Activated T-cell treated with anti-CD3 and anti-CD28 coated beads for 48 hours (primary cell): ENCODE results near the gene AVL9.

Experiments used
- DNase-seq: peaks from one replicate; pipeline ENCODE4 v3.0.0-alpha.2; 2020; ENCODE audit warnings: low read depth

The AVL9 gene

GRCh38 chr7:32535162-32535702 is 39.9 kb downstream of the AVL9 start:
- no peak for DNase-seq

DNA sequence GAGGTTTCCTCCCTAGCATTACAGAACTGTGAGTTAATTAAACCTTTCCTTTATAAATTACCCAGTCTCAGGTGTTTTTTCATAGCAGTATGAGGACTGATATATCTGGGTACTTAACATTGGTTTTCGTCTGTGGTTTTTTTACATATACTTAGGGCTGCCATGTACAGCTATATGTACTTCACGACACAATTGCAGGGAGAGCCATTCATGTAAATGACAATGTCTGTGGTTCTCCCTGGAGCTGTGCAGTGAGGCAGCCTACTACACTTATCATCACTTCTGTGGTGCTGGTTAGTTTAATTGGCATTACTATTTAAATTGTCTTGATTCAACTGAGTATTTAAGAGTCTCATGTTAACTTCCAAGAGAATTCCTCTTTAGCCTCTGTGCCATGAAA is 40.7 kb downstream of the AVL9 start:
- DNase-seq = no peak

GRCh38 chr7:32536585-32536984 is 41.3 kb downstream of the AVL9 start:
- DNase-seq = no peak

DNA sequence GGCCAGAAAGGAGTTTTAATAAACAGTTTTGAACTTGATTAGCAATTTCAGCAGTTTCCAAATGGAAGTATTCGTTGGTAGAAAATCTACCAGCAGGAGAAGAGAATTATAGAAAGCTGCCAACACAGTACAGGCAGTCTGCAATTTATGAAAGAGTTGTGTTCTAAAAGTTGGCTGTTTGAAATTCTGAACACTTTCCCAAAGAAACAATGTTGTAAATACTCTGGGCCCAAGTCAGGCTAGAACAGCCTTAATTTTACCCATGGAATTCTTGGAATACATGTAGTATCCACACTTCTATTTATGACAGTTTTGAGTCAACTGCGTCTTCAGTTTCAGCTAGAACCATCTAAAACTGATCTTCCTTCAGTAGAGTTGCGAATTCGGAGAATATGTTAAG is 42.5 kb downstream of the AVL9 start:
- no peak for DNase-seq

DNA sequence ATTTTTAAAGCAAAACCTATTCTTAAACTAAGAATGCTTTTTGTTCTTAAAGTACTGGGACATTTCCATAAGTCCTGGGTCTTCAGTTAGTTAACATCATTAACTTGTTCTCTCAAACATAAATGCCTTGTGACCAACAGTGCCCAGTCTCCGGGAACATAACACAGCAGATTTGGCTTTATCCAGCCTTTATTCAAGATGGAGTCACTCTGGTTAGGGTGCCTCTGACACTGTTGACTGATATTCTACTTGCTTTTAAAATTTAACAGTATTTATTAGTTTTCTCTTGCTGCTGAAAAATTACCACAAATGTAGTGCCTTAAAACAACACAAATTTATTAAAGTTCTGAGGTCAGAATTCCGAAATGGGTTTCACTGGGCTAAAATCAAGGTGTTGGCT is 44.1 kb downstream of the AVL9 start:
- DNase-seq = no peak

GRCh38 chr7:32539919-32540531 is 44.7 kb downstream of the AVL9 start:
- no peak for DNase-seq

- no peak for DNase-seq
These were observed 47.3 kb downstream of the AVL9 start for GRCh38 chr7:32542595-32542994.

DNA sequence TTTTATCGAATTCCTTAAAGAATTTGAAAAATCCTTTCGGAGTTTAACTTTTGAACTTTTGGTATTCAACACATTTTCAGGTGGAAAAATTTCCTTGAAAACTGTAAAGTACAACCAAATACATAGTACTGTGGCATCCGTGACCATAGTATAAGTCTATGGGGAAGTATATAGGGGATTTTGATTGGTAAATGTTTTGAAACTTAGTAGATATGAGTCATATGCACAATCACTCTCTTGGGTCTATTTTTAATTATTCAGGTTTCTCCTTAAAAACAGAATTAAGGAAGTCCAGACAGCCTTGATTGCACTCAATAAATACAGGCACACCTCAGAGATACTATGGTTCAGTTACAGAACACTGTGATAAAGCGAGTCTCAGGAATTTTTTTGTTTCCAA is 64.2 kb downstream of the AVL9 start:
- no peak for DNase-seq

DNA sequence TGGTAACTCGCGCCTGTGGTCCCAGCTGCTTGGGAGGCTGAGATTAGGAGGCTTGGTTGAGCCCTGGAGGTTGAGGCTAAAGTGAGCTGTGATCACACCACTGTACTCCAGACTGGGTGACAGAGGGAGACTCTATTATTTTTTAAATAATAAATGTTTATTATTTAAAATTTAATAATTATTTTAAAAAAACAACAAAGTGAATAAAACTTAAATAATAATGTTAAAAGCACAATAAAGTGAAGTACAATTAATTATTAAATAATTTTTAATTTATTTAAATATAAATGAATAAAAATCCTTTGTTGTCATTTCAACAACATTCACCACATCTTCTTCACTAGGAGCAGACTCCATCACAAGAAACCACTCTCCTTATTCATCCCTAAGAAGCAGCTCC is 64.8 kb downstream of the AVL9 start:
- DNase-seq = no peak

DNA sequence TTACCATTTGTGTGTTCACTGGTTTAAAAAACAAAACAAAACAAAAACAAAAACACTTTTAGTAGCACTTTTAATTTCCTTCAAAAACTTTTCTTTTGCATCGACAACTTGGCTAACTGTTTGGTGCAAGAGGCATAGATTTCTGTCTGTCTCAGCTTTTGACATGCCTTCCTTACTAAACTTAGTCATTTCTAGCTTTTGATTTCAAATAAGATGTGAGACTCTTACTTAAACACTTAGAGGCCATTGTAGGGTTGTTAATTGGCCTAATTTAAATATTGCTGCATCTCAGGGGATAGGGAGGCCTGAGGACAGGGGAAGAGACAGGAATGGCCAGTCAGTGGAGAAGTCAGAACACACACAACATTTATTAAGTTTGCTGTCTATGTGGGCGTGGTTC is 66.3 kb downstream of the AVL9 start:
- no peak for DNase-seq

GRCh38 chr7:32564542-32564941 is 69.3 kb downstream of the AVL9 start:
- DNase-seq = no peak

DNA sequence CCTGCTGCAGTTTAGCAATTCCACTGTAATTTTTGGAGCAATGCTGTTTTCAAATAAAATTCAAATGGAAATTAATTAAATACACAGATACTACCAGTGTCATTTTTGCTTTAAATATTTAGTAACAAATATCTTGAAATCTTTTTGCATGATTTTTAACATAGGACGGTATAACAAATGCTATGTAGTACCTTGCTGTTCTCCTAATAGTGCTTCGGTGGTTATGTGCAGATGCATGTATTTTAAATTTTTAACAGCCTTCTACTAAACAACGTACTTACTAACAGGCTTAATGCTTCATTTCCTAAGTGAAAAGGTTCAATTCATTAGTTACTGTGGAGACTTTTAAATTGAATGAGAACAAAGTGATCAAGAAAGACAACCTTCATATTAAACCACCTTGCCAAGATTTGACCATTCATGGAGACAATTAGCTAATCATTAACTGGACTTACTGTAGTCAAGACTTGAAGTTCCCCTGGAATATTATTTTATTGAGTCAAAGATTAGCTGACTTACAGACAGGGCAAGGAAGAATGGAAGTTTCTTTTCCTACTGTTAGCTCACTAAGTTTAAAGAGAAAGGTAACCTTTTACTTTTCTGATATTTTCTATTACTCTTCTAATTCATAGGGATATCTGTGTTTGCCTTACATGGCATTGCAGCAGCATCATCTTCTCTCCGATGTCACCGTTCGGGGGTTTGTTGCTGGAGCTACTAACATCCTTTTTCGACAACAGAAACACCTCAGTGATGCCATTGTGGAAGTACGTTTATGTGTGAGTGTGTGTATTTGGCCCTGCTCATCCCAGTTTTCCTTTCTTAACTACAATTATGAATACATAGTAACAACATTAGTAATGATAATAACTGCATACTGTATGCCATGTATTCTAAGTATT is 74.3 kb downstream of the AVL9 start:
- DNase-seq = no peak

DNA sequence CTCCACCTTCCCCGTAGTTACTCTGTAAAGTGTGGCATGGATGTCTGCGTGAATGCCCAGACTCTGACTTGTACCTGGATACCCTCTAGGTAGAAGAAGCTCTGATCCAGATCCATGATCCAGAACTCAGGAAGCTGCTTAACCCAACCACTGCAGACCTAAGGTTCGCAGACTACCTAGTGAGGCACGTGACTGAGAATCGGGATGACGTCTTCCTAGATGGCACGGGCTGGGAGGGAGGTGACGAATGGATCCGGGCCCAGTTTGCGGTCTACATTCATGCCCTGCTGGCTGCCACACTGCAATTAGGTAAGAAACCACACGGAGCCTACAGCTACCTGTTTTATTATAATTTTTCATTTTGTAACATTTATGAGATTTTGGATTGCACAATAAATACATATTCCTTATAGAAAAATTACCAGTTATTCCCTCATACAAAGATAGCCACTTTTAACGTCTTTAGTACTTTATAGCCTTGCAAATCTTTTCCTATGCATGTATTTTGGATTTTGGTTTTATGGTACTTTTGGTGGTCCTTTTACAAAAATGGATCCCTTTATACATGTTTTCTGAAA is 77.9 kb downstream of the AVL9 start:
- no peak for DNase-seq

DNA sequence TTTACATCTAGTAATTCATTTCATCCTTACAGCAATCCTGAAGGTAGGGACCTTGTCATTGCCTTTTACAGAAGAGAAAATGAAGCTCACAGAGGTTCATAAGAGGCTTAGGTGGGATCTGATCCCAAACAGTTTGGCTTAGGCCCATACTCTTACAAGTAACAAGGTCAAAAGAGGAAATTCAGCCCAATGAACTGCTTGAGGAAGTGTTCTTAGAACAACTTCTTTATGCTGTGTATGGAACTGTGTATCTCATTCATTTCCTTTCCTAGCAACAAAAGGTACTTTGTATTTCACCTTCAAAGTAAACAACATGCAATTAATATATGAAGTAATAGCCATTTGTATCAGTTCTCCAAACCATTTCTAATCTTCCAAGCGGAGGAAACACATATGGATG is 79.3 kb downstream of the AVL9 start:
- DNase-seq = no peak

GRCh38 chr7:32577421-32577820 is 82.1 kb downstream of the AVL9 start:
- no peak for DNase-seq

DNA sequence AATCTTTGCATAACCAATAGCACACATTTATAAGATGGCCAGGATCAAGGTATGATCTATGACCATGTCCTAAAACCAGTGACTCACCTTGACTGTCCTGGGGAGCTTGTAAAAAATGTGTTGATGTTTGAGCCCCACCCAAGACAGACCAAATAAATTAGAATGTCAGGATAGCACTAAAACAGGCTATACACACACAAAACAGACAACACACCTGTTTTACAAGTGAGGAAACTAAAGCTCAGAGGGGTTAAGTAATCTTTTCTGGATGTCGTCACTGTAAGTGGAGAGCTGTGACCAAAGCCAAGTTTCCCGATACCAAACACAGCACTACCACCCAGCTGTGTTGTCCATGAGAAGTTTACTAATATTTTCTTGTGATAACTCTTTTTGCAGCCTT is 84.5 kb downstream of the AVL9 start:
- no peak for DNase-seq

DNA sequence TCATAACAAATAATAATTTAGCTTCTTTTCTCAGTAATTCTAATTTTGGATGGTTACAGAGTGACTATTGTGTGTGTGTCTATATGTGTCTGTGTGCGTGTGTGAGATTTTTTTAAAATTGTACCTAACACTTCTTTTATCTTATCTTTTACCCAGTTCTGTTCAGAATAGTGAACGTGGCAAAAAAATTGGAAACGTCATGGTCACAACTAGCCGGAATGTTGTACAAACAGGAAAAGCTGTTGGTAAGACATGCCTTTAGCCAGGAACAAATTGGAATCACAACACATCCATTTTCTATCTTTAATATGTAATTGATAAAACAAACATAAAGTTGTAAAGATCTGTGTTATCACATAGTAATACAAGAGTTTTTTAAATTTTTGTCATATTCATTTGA is 85.4 kb downstream of the AVL9 start:
- no peak for DNase-seq

DNA sequence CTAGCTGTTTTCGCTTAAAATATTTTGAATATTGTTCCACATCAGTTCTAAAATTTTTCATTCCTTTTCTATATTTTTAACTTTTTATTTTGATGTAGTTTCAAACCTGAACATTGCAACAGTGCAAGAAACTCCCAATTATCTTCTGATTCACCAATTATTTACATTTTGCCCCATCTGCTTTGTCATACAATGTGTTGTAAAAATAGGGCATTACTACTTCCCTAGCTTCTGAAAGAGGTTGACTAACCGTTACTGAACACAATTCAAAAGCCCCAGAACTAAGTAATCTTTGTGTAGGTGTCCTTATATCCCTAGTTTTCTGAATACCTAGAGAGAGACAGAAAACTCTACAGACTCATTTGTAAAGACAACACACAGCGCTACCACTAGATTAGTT is 86.7 kb downstream of the AVL9 start:
- no peak for DNase-seq

DNA sequence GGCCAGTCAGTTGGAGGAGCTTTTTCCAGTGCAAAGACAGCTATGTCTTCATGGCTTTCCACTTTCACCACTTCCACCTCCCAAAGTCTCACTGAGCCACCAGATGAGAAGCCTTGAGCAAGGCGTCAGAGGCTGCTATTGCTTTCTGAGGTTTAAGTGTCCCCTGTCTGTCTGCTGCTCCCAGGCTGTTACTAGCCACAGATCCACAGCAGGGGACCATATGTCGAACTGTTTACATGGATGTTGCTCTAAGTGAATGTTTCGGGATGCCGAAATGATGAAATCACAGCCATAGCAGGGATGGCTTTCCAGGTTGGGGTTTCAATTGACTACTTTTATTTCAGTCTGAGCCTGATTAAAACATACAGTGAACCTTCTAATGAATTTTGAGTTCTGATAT is 88.5 kb downstream of the AVL9 start:
- no peak for DNase-seq

DNA sequence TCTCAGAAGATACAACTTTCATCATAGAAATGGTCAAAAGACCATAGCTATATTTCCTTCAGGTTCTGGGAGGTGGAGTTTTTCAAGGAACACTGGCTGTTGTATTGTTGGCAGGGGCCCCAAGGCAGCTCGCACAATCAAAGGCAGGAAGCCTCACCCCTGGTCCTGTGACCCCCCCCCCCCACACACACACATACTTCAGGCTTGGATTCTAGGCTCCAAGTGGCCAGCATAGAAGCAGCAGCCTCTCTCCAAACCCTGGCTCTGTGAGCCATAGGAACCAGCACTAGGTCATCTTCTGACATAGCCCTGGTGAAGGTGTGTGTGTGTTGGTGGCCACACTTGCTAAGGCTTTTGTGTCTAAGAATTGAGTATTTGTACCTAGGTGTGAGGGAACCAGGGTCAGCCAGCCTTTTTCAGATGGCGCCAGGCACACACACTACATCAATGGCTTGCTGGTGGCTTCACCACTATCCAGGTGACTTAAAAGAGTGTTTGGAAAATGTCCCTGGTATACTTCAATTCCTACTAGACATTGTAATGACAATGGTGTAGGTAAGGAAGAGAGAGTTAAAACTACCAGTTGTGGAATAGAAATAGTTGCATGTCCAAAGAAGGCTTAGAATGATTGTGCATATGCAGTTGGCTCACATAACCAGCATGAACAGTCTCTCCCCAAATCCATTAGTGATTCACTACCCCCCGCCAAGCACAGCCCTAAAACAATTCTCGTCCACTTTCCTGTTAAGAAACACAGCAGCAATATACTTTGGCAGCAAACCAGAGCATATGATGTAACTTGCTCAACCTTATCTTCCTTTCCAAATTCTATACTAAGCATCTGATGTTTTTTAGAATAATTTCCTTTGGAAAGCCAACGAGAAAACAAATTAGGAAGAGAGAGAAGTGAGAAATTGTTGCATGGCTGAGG is 91.3 kb downstream of the AVL9 start:
- no peak for DNase-seq

- DNase-seq = no peak
These were observed 92.2 kb downstream of the AVL9 start for GRCh38 chr7:32587411-32587948.

GRCh38 chr7:32588657-32589056 is 93.4 kb downstream of the AVL9 start:
- DNase-seq = peak; percentile 5
